Tracheal epithelial cell (primary cell): ENCODE data around the gene MBOAT1. TPM values are rescaled to one million over a fixed set of nuclear protein-coding genes. Genes with fewer than 3 reads are reported as not detected.

Experiments
- total RNA-seq: library from RNA; depleted of rRNA; stranded (reverse); fragments of >200 nt; gene quantifications from 2 replicates; pipeline ENCODE4 v1.2.1, GENCODE V29; 2014

The MBOAT1 gene
- 5.5 and 6.2 TPM in 2 replicates for total RNA-seq

GRCh38 chr6:20212392-20213111 is at the start of gene MBOAT1:
Gene MBOAT1, minus strand, starts transcription at chr6:20212469. Its CDS starts 235 bp downstream, at chr6:20212234.

Other genes starting within 250 kb of the MBOAT1 start
- 3.6 and 5.1 TPM in 2 replicates for gene E2F3, start 189.4 kb upstream of the MBOAT1 start, total RNA-seq